ENCODE measurements around the gene BNC2.

BNC2 gene

GRCh38 chr9:16622541-16622940 lies 247.9 kb downstream of the BNC2 start:
- DNase-seq = no peak

DNA sequence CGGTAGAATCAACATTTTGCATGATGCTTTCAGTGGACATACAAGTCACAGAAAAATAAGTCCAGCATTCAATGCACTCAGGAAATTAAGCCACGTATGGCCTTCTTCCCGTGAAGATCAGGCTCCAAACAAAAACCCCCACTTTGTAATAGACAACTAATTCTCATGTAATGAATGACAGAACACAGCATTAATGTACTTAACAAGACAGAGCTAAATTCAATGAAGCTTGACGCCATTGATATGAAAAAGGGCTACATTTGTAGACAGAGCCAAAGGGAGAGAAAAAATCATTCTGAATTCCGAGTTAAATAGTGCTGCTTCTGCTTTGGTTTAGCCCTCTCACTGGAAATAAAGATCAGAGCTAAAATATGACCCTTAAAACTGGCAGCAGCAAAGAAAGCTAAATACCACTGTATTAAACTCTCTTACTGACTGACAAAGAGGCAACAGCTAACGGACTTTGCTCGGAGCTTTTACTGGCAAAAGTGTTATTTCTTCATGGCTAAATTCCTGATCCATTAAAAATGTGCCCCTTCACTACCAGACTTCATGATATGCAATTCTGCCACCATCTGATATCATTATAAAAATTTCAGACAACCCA lies 250.5 kb downstream of the BNC2 start:
- no peak for DNase-seq

GRCh38 chr9:16619402-16619801 lies 251.1 kb downstream of the BNC2 start:
- DNase-seq = no peak

- DNase-seq = no peak
Observed at GRCh38 chr9:16618524-16618923, 251.9 kb downstream of the BNC2 start.

DNA sequence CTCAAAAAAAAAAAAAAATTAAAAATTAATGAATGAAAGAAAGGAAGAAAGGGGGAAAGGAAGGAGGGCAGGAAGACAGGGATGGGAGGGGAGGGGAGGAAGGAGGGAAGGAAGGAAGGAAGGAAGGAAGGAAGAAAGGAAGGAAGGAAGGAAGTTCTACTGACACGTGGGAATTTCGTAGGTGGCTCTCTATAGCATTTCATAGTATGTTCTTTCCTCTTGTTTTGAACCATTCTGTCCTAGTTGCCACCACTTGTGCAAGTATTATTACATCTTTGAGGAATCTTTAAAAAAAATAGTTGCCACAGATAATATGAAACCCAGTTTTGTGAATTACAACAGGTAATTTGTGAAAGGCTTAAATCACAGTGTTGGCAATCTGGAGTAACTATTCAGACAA lies 253.8 kb downstream of the BNC2 start:
- no peak for DNase-seq

DNA sequence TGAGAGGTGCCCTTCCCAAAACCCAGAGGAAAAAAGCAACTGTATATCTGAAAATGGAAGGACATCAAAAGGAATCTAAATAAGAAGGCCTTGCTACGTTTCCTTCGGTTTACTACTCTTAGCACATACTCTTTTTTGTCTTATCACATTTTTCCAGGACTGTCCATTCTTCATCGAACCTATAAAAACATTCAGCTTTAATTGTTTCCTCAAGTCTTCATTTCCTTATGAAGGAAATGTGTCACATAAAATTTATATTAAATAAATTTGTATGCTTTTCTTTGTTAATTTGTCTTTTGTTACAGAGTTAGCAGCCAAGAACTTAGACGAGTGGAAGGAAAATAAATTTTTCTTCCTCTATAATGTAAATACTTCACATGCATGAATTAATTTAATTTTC lies 255.0 kb downstream of the BNC2 start:
- DNase-seq = no peak

DNA sequence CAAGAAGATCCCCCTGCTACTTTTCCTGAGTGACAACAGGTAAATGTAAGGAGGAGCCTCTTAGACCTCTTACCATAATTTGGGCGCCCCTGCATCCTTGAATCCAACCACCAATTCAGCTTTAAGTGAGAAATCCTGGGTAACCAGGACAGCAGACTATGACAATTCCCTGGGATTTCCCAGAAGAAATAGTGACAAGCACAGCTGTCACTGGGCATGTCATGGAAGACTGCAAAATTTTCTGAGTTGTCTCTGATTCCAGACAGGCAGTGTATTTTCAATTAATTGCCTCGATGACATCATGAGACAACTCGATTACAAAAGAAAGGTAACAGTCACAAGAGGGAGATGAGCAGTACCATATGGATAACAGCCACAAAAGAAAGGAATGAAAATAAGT lies 256.9 kb downstream of the BNC2 start:
- DNase-seq = no peak

GRCh38 chr9:16613051-16613450 lies 257.4 kb downstream of the BNC2 start:
- no peak for DNase-seq

DNA sequence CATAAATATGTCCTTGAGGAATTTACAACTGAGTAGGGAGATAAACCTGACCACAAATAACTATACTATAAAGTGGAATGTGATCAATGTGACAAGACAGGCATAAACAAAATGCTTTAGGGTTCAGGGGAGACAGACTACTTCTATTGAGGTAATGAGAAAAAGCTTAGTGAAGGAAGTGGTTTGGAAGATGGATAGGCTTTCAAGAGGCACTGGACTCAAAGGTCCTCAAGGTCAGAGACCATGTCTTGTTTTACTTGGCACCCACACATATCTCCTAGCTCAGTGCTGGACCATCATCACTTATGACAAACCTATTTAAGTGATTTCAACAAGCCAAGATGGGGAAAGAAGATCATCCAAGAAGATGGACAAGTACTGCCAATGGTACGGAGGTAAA lies 257.8 kb downstream of the BNC2 start:
- no peak for DNase-seq

DNA sequence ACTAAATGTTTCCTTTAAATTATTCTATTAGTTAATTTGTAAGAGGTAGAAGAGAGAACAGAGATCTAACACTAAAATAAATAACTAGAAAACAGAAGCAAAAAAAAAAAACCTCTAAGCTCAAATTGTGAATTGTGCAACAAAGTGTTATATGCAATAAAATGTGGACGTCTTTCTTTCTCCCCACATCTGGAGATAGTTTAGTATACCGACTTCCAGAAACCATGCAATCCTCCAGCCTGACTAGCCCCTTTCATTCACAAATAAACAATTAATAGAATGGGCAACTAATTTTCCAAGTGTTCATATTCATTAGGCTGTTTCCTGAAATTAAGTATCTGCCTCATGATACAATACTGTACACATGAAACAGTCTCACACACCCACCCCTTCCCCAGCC lies 258.5 kb downstream of the BNC2 start:
- no peak for DNase-seq

DNA sequence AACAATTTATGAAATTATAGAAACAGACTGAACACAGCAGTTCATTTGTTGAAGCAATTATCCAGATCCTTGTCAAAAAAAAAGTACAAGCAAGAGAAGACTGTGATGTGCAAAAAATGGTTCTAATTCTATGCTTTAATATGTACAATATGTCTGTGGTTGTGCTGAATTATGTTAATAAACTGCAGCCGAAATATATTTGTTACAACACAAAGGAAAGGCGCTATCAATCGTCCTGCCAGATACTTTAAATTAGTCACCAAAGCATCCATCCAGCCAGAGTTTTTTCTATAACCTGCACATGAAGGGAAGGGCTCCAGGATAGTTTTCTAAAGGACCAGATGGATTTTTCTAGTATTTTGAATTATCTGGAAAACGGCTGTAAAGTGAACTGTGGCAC lies 259.5 kb downstream of the BNC2 start:
- DNase-seq = no peak

- no peak for DNase-seq
Observed at GRCh38 chr9:16610538-16610937, 259.9 kb downstream of the BNC2 start.

GRCh38 chr9:16608906-16609305 lies 261.6 kb downstream of the BNC2 start:
- DNase-seq = no peak

DNA sequence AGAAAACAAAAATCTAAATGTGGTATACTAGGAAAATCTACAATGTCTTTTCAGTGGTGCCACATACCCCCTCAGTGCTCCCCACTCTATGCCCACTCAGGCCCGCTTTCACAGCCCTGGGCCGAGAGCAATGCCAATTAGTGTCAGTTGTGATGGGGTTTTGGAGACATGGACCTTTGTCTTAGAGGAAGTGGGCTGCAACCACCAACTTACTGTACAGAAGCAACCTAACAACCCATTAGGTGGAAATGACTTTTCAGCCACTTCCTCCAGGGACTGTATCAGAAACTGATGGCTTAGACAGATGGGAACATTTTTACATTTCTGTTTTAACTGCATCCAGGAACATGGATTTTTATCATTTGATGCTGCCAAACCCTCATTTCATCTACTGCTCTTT lies 268.0 kb downstream of the BNC2 start:
- no peak for DNase-seq

DNA sequence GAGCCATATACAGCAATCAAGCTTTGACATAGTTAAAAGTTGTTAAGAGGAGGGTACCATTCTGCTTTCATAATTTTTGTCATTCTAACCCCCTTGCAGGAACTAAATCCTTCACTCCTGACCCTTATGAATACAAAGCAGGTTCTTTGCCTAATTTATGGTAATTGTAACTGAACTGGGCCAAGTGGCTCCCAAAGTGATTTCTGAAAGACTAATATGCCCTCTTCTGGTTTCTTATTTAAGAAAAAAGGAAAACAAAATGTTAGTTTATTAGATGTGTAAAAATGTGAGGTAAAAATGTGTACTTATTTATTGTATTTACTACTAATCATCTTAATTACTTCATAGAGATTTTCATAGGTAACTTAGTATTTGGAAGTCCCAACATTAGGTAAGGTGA lies 268.5 kb downstream of the BNC2 start:
- no peak for DNase-seq

DNA sequence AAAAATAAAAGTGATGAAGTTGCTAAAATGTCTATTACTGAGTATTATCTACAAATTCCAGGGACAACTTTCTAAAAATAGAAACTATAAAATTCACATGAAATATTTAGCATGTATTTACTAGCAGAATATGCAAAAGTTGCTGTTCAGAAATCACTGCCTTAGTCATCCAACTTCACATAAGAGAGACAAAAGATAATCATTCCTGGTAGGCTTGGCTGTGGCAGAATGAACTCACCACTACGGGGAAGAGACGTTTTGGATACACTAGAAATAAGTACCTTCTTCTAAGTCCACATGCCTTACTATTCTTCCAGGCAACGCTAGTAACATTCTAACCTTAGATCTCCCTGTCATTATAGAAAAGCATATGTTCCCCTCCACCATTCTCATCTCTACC lies 272.2 kb downstream of the BNC2 start:
- no peak for DNase-seq

DNA sequence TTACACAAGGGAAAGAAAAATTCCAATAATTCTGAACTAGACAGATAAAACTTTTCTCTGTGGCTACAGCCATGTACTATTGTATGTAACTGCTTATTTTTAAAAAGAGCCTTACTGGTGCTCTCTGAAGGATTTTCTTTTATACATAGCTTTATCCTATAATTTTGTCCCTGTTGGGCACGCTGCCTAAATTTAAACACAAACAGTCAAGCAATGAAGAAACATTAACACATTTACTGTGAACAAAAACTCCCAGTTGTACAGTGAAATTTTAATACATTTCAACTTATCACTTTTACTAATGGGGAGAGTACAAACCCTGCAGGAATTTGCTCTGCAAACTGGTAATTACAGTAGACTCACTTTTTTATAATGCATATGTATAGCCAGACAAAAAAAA lies 273.3 kb downstream of the BNC2 start:
- DNase-seq = no peak

- DNase-seq = no peak
Observed at GRCh38 chr9:16595227-16595626, 275.2 kb downstream of the BNC2 start.

DNA sequence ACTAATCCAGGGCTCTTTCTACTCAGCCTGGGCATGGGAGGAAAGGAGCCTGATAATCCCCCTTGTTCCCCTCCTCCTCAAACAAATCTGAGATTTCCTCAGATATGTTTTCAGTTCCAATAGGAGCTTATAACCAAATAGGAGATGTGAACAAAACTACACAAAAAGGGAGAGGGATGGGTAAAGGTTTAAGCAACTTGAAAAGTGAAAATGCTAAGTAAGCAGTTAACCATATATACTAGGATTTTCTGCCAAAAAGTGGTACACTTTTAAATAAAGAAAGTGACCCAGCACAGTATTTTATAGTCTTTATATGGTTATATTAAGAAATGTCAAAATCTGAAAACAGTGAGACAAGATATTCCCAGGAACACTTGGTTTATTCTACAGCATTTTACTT lies 275.7 kb downstream of the BNC2 start:
- DNase-seq = no peak

DNA sequence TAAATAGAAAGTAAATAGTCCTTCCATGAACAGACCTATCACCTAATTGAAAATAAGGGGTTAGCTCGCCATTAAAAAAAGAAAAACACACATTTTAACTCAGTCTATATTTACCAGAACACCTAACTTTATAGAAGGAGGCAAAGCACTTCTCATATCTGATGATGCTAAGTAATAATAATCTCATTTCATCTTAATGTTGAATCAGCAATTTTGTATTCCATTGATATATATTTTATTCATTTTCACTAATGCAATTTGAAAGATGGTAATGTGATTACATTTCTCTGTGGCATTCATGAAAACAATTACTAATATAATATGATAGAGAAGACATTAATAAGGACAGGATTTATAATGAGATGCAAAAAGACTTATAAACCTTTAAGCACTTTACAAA lies 276.7 kb downstream of the BNC2 start:
- no peak for DNase-seq

DNA sequence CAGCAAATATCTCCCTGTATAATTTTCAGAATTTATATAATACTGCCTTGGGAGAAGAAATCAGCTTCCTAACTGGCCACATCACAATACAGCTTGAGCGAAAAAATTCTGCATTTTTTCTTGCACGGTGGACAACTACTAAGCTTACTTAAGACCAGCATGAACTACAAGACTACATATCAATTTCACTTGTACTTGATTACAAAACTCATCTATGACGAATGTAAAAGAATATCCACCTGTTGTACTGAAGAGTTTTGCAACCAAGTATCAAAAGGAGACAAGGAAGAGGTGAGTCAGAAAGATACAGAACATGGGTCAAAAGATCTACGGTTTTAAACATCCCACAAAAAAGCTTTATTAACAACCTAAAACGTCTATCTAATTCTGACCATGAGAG lies 279.4 kb downstream of the BNC2 start:
- no peak for DNase-seq

- no peak for DNase-seq
Observed at GRCh38 chr9:16585591-16585990, 284.9 kb downstream of the BNC2 start.

GRCh38 chr9:16579872-16580432 lies 290.5 kb downstream of the BNC2 start:
- no peak for DNase-seq

DNA sequence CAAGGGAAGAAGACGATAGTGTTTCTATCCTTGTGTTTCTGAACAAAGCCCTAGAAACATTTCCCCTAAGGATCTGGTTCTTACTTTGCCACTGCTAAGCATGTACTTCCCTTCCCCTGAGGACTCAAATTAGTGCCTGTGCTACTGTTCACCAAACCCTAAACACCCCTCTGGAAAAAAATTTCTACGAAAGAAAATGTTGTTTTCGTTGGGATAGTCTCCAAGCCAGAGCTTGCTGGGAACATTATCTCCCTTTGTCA lies 294.6 kb downstream of the BNC2 start:
- no peak for DNase-seq

GRCh38 chr9:16575142-16575985 lies 295.1 kb downstream of the BNC2 start:
- no peak for DNase-seq

All from Kasumi-1 (cell line).